NB4 (cell line): ENCODE results near the gene PLEKHB2.
"Not testable (repeated sequence)": the region's sequence is repeated elsewhere in the genome, so short reads cannot be mapped to it uniquely, and the experiment has no call there.

Experiments used
- DNase-seq: peaks from one replicate; pipeline ENCODE4 v3.0.0; 2010; ENCODE audit warnings: low read depth
- H3K4me3 ChIP-seq: one replicate; pipeline ENCODE4 v1.5.1; 2011; ENCODE audit warnings: mild to moderate bottlenecking, low read depth, low read length, moderate library complexity
- CTCF ChIP-seq: IDR thresholded peaks from one replicate; pipeline ENCODE4 v1.5.1; 2012; ENCODE audit warnings: low read depth, low read length
- MAX ChIP-seq: IDR thresholded peaks from 2 replicates; pipeline ENCODE4 v1.6.1; 2011; ENCODE audit warnings: low read depth, low read length
- MYC ChIP-seq: IDR thresholded peaks from 2 replicates; pipeline ENCODE4 v1.6.1; 2011; ENCODE audit warnings: low read depth, low read length
- POLR2A ChIP-seq: IDR thresholded peaks from 2 replicates; pipeline ENCODE4 v1.6.1; 2011; ENCODE audit warnings: mild to moderate bottlenecking; ENCODE audit not compliant: insufficient read length; ENCODE audit errors: extremely low read depth

Gene PLEKHB2

GRCh38 chr2:131146231-131146630 is 41.1 kb downstream of the PLEKHB2 start:
- no peak for DNase-seq
- H3K4me3 ChIP-seq, result no peak overlapping the region

GRCh38 chr2:131146749-131147148 is 41.6 kb downstream of the PLEKHB2 start:
- H3K4me3 ChIP-seq, result no peak overlapping the region
- TF ChIP-seq CTCF (no peak), POLR2A (no peak), MAX (no peak), MYC (no peak)
- DNase-seq, result no peak

More at GRCh38 chr2:131146231-131146630, 41.1 kb downstream of the PLEKHB2 start:
- no peak for TF ChIP-seq MAX
- no peak for TF ChIP-seq POLR2A
- no peak for TF ChIP-seq MYC
- TF ChIP-seq CTCF, result no peak

GRCh38 chr2:131148426-131148825 is 43.3 kb downstream of the PLEKHB2 start:
- no peak for DNase-seq
- no peak overlapping the region for H3K4me3 ChIP-seq
- TF ChIP-seq MYC (no peak), MAX (no peak), CTCF (no peak), POLR2A (no peak)

GRCh38 chr2:131150109-131150508 is 45.0 kb downstream of the PLEKHB2 start:
- DNase-seq, H3K4me3 ChIP-seq: not testable (repeated sequence)

GRCh38 chr2:131151398-131151797 is 46.3 kb downstream of the PLEKHB2 start:
- TF ChIP-seq CTCF (no peak), MYC (no peak), MAX (no peak), POLR2A (no peak)
- no peak overlapping the region for H3K4me3 ChIP-seq
- DNase-seq, result no peak

- peak; percentile 39 for DNase-seq
- H3K4me3 ChIP-seq, result no peak overlapping the region
- TF ChIP-seq MAX, result no peak
- TF ChIP-seq MYC, result no peak
- peak; percentile 7 for TF ChIP-seq CTCF
- no peak for TF ChIP-seq POLR2A
These were observed 46.9 kb downstream of the PLEKHB2 start for GRCh38 chr2:131152074-131152473.
